T1000 (cell line): ENCODE results near the gene ZSWIM3.
"Not testable (repeated sequence)": the region's sequence is repeated elsewhere in the genome, so short reads cannot be mapped to it uniquely, and the experiment has no call there.

Experiments
- DNase-seq: peaks from one replicate; lab custom pipeline; 2025; ENCODE audit warnings: mixed read lengths; lab: John Stamatoyannopoulos, UW

ZSWIM3 gene

GRCh38 chr20:45861221-45862075 is 4.0 kb downstream of the ZSWIM3 start:
- no peak for DNase-seq

GRCh38 chr20:45863543-45864470 is 6.4 kb downstream of the ZSWIM3 start:
- no peak for DNase-seq

DNA sequence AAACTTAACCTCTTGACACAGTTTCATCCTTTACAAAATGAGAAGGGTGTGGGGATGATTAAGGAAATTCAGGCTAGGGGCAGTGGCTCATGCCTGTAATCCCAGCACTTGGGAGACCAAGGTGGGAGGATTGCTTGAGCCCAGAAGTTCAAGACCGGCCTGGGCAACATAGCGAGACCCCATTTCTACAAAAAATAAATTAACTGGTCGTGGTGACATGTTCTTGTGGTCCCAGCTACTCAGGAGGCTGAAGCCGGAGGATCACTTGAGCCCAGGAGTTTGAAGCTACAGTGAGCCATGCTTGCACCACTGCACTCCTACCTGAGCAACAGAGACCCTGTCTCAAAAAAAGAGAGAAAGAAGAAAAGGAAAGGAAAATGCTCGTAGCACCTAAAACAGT is 9.0 kb downstream of the ZSWIM3 start:
- no peak for DNase-seq

DNA sequence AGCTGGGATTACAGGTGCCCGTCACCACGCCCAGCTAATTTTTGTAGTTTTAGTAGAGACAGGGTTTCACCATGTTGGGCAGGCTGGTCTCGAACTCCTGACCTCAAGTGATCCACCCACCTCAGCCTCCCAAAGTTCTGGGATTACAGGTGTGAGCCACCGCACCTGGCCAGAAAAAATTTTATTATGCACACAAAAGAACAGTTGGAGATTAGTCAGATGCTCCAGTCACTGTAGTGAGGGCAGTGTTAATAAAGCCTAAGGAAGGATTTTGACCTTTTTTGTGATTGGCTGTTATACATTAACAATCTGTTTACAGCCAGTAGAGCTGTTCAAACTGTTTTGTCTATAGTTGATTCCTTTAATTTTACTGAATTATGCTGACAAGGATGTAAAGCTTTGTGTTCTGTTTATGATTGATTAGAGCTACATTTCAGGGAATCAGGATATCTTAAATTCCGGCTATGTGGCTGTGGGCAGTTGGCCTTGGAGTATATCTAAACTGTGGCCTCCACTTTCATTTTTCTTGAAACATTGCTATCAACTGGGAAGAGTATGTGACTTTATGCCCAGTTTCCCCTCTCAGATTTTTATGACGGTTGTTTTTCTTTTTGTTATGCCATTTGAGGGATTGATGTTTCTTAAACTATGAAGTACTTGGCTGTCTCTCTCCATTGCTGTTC is 9.9 kb downstream of the ZSWIM3 start:
- DNase-seq, result no peak

GRCh38 chr20:45867819-45868176 is 10.4 kb downstream of the ZSWIM3 start:
- peak; percentile 37 for DNase-seq

DNA sequence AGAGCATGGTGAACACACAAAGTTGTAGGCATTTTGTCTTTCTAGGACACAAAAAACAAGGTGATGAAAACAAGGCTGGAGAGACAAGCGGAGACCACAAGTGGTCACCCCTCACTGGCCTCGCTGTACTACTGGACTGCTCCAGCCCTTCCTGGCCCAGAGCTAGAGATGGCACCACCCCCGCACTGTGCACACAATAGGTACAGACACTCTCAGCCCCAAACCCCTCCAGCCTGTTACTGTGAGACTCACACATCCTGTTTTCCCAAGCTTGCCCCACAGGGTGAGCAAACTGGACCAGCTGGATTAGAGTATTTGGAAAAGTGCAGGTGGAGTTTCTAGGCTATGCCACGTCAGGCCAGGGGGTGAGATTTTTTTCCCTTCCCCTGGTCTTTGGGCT is 15.2 kb downstream of the ZSWIM3 start:
- DNase-seq, result no peak

- no peak for DNase-seq
Measured at GRCh38 chr20:45873409-45874103, 16.1 kb downstream of the ZSWIM3 start.

GRCh38 chr20:45874104-45874481 is 16.7 kb downstream of the ZSWIM3 start:
- not testable (repeated sequence) for DNase-seq

GRCh38 chr20:45874576-45874975 is 17.2 kb downstream of the ZSWIM3 start:
- no peak for DNase-seq

DNA sequence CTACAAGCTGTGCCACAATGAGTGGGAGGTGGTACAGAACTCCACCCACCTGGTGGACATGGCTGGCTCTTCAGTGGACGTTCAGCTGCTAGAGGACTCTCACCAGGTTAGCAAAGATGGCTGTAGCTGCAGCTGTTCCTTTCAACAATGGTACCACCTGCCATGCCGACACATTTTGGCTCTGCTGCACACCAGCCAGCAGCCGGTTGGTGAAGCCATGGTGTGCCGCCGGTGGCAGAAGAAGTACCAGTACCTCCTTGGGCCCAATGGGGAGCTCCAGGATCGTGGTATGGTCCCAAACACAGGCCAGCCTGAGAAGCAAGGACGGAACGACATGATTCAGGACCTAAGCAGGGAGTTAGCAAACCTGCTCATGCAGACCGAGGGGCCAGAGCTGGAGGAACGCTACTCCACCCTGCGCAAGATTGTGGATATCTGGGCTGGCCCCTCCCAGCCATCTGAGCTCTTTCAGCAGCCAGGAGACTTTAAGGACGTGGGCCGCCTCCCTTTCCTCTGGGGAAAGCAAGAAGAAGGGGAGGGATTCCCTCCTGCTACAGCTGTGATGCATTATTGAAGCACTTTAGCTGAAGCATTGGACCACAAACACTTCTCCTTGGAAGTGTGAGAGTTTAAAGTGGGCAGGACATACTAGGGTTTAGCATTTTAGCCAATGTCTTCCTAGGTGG is 20.8 kb downstream of the ZSWIM3 start:
- no peak for DNase-seq

DNA sequence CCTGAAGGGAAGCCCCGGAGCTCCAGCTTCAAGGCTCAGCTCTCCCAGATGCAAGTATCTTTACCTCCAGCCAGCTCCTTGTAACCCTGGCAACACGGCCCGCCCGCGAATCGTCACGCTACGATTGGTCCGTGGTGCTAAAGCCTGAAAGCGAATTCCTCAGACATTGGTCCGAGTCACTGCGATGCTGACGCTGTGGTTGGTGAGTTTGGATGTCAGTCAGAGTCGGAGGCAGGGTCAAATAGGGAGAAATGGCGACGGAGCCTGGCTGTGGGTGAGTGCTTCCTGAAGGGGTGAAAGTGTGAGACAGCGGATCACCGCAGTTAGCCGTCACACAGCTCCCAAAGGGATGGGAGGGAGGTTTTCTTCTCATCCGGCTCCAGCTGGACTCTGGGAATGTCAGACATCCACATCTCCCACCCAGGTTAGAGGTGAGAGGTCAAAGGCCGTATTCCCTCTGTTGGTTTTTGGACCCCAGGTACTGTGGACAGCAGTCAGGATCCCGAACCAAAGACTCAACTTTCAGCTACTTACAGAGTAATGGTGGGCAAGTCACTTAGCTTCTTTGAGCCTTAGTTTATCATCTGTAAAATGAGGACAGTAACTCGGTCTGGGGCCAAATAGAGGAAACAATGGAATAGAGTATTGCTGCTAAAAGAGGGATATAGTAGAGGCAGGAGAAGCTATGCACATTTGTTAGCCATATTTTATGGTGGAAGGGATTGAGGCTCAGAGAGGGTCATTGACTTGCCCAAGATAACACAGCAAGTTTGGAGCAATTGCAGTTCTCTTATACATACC is 23.8 kb downstream of the ZSWIM3 start, which contains the start of gene ZSWIM1:
Gene ZSWIM1, plus strand, starts transcription at position 240 of the 801 bp plus-strand sequence. CDS start 1,366 bp downstream, outside the sequence.
- DNase-seq, result peak; percentile 100

GRCh38 chr20:45882469-45883099 is 25.2 kb downstream of the ZSWIM3 start:
- DNase-seq, result no peak

DNA sequence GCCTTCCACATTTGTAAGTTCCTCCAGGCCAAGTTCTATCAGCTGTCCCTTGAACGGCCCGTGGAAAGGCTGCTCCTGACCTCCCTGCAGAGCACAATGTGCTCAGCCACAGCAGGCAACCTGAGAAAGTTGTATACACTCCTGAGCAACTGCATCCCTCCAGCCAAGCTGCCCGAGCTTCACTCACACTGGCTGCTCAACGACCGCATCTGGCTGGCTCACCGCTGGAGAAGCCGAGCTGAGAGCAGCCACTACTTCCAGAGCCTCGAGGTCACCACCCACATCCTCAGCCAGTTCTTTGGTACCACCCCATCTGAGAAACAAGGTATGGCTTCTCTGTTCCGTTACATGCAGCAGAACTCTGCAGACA is 25.7 kb downstream of the ZSWIM3 start:
- DNase-seq, result no peak

GRCh38 chr20:45886590-45887345 is 29.4 kb downstream of the ZSWIM3 start:
- no peak for DNase-seq

DNA sequence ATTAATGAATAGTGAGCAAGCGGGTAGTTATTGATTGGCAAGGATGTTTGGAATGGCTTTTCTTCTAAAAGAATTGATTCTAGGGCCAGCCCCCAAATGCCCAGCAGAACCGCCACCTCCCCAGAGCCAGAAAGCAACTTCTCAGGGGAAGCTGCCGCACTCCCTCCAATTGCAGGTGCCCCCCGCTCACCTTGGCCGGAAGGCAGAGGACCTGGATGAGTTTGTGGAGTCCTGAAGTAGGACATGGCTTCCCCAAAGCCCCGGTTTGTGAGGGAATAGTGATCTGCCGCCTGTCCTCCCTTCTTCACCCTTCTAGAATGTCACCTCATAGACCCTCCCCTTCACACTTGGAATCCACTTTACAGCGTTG is 29.9 kb downstream of the ZSWIM3 start, which contains the start of gene SPATA25:
Gene SPATA25, minus strand, starts transcription at position 277 of the 370 bp plus-strand sequence. Its CDS starts 32 bp downstream, at position 245.
- DNase-seq, result no peak

GRCh38 chr20:45888681-45889080 is 31.3 kb downstream of the ZSWIM3 start:
- DNase-seq, result no peak

DNA sequence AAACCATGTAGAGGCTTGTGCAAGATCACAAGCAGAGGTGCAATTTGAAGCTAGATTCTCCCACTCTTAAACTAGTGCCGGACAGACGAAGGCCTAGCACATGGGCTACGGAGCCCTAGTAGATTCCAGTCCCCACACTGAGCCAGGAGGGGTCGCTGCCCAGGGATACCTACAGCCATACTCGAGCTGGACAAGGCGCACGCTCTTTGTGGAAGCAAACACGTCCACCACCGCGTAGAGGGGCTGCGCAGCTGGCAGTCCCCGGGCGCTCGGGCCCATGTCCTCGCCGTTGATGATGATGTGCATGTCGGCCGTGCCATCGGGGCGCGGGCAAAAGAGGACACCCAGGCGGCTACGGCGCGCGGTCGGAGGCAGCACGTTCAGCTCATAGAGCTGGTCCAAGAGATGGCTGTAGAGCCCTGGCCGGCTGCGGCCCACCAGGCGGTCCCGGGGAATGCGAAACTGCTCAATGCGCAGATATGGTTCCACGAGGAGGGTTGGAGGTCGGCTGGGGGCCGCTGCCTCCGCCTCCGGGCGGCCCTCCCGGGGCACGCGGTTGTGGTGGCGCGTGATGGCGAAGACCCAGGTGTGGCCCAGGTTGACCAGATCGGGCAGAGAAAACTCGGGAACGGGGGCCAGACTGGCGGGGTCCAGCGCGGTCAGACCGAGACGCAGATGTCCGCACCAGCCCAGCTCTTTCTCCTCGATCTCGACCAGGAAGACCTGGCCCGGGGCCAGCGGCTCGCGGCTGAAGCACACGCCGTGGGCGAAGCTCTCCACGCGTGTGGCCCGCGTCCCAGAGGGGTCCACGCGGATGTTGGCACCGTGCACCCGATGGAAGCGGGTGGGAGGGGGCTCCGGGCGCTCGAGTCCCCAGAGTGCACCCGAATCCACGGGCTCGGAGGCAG is 32.9 kb downstream of the ZSWIM3 start:
- DNase-seq, result no peak
